ENCODE results near the gene NHLRC3. TPM values are rescaled to one million over a fixed set of nuclear protein-coding genes. Genes with fewer than 3 reads are reported as not detected.
A peak's percentile ranks its signal among the peaks of the same experiment; 100 is the strongest.
"Not testable (repeated sequence)": the region's sequence is repeated elsewhere in the genome, so short reads cannot be mapped to it uniquely, and the experiment has no call there.

The NHLRC3 gene, protein sequence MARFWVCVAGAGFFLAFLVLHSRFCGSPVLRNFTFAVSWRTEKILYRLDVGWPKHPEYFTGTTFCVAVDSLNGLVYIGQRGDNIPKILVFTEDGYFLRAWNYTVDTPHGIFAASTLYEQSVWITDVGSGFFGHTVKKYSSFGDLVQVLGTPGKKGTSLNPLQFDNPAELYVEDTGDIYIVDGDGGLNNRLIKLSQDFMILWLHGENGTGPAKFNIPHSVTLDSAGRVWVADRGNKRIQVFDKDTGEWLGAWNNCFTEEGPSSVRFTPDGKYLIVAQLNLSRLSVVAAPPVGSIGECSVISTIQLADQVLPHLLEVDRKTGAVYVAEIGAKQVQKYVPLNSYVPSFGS
- 10 to 100 TPM; 18.4 to 23.8 TPM for total RNA-seq

DNA sequence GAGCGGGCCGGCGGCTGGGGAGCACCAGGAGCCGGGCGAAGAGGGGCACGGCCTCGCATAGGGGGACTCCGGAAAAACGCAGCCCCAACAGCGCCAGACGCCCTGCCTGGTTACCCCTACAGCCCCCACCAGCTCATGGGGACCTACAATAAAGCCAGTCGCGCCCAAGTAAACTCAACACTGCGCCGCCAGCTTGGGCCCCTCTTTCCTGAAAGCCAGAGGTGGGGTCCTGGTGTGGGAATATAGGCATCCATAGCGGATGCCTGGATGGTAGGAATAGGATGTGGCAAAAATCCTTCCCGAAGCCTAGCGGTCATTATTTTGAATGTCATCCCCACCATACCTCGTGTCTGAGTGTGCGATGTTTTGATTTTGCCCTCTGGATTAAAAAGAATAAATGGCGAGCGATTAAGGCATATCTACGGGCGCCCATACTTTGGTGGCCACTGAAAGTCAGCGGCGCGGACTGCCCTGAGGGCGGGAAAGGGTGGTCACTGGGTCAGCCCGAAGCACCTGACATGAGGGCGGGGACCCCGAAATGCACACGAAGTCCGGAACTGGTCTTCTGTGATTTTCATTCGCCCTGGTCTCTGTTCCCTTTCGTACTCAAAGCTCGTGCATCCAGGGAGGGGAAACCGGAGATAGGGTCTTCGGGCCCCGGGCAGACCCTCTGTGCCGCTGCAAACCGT lies at the start of gene NHLRC3, which contains the start of gene PROSER1:
Gene NHLRC3 (plus strand): TSS at position 577 of the 689 bp plus-strand sequence. CDS start 184 bp downstream, outside the sequence.
Gene PROSER1 (minus strand): TSS at position 210 of the 689 bp plus-strand sequence. CDS start 847 bp downstream, outside the sequence.
- intact Hi-C loops (cut with DNase I): no loop called here
- Histone ChIP-seq H3K9ac (ENCODE audit: low read depth in 2 of 2, low read length in 2 of 2) (peak within 1 kb of the TSS; percentile 74 to 98), H3K27ac (peak within 1 kb of the TSS; percentile 88), H3K36me3 (no peaks in the 10 kb centered on the region), H3K4me3 (peak within 1 kb of the TSS; percentile 86), H3K9me3 (no peaks in the 10 kb centered on the region), H3K27me3 (no peaks in the 10 kb centered on the region), H3K4me1 (peaks cover 8% of the 10 kb centered on the region)
- TF ChIP-seq, protein P1, sequence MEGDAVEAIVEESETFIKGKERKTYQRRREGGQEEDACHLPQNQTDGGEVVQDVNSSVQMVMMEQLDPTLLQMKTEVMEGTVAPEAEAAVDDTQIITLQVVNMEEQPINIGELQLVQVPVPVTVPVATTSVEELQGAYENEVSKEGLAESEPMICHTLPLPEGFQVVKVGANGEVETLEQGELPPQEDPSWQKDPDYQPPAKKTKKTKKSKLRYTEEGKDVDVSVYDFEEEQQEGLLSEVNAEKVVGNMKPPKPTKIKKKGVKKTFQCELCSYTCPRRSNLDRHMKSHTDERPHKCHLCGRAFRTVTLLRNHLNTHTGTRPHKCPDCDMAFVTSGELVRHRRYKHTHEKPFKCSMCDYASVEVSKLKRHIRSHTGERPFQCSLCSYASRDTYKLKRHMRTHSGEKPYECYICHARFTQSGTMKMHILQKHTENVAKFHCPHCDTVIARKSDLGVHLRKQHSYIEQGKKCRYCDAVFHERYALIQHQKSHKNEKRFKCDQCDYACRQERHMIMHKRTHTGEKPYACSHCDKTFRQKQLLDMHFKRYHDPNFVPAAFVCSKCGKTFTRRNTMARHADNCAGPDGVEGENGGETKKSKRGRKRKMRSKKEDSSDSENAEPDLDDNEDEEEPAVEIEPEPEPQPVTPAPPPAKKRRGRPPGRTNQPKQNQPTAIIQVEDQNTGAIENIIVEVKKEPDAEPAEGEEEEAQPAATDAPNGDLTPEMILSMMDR (IDR thresholded peaks at IDR 0.05): no peak
- peak; percentile 91 for DNase-seq

DNA sequence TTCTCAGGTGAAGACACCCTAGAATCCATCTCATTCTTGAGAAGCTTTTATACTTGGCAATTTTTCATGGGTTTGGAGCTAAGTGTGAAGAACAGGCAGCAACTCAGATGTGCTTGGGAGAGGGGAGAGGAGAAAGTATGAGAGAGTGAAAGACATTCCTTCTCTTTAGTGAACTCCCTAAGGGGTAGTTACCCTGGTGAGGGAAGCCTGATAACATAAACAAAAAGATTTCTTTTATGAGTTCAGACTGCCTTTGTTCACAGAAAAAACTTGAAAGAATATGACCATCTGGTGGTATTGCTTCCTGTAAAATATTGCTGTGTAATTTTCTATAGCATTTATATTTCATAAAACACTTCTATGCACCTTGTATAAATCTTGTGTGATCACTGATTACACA lies 47.6 kb upstream of the NHLRC3 start, which contains the start of gene STOML3:
Gene STOML3 (minus strand): TSS at position 139 of the 400 bp plus-strand sequence. CDS start 110 bp downstream, at position 29.
- intact Hi-C loops (cut with DNase I): no loop called here
- Histone ChIP-seq H3K27ac (no peak within 1 kb of the TSS), H3K27me3 (no peaks in the 10 kb centered on the region), H3K4me3 (no peak within 1 kb of the TSS), H3K36me3 (no peaks in the 10 kb centered on the region), H3K9ac (ENCODE audit: low read depth in 2 of 2, low read length in 2 of 2) (no peak within 1 kb of the TSS), H3K9me3 (no peaks in the 10 kb centered on the region), H3K4me1 (no peaks in the 10 kb centered on the region)
- TF ChIP-seq, protein P1 (IDR thresholded peaks at IDR 0.05): no peak
- DNase-seq: no peak

DNA sequence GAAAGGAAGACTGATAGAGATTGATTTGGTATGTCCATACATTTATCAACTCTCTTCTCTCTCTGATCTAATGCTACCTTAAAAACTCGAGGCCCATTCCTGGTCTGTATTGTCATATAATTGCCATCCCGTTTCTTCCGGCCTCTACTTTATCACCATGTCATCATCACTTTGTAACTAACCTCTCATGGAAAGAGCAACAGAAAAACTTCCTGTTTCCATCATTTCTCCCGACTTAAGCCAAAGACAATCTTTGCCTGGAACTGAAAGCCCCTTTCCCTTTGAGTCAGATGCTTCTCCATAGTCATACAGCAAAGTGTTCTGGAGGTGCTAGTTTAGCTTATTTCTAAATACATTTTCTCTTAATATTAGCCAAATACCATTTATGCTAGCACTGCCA lies 44.9 kb upstream of the NHLRC3 start:
- Histone ChIP-seq H3K36me3 (no peaks in the 10 kb centered on the region), H3K9ac (ENCODE audit: low read depth in 2 of 2, low read length in 2 of 2) (no peak overlapping the region)
- DNase-seq: no peak

DNA sequence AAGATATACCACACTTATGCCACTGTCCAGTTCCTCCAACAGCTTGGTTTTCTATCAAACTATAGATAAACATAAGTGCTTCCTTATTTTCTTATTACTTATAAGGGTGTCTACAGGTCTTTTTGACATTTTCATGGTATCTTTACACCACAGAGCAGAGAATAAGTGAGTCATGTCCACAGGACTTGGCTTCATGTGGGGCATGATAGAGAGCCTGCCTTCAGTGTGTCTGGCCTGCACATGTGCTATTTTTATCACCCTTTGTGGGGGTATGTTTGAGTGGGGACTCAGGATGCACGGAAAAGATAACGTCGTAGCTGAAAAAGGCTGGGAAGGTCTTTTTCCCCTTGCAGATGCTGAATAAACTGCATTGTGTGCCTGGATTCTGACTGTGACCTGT lies 39.5 kb upstream of the NHLRC3 start:
- TF ChIP-seq, protein P1 (IDR thresholded peaks at IDR 0.05): no peak
- H3K9ac ChIP-seq (ENCODE audit: low read depth in 2 of 2, low read length in 2 of 2): no peak overlapping the region
- no peak overlapping the region for H3K27ac ChIP-seq
- H3K9me3 ChIP-seq: no peaks in the 10 kb centered on the region
- no peak for DNase-seq
- no peak overlapping the region for H3K4me3 ChIP-seq
- no peaks in the 10 kb centered on the region for H3K36me3 ChIP-seq
- no peaks in the 10 kb centered on the region for H3K4me1 ChIP-seq
- intact Hi-C loops (cut with DNase I): no loop called here
- H3K27me3 ChIP-seq: no peaks in the 10 kb centered on the region

More for the DNA sequence above, 44.9 kb upstream of the NHLRC3 start:
- H3K4me1 ChIP-seq: no peaks in the 10 kb centered on the region
- H3K4me3 ChIP-seq: no peak overlapping the region
- H3K27me3 ChIP-seq: no peaks in the 10 kb centered on the region
- TF ChIP-seq, protein P1 (IDR thresholded peaks at IDR 0.05): no peak
- H3K9me3 ChIP-seq: no peaks in the 10 kb centered on the region
- H3K27ac ChIP-seq: no peak overlapping the region
- intact Hi-C loops (cut with DNase I): no loop called here

DNA sequence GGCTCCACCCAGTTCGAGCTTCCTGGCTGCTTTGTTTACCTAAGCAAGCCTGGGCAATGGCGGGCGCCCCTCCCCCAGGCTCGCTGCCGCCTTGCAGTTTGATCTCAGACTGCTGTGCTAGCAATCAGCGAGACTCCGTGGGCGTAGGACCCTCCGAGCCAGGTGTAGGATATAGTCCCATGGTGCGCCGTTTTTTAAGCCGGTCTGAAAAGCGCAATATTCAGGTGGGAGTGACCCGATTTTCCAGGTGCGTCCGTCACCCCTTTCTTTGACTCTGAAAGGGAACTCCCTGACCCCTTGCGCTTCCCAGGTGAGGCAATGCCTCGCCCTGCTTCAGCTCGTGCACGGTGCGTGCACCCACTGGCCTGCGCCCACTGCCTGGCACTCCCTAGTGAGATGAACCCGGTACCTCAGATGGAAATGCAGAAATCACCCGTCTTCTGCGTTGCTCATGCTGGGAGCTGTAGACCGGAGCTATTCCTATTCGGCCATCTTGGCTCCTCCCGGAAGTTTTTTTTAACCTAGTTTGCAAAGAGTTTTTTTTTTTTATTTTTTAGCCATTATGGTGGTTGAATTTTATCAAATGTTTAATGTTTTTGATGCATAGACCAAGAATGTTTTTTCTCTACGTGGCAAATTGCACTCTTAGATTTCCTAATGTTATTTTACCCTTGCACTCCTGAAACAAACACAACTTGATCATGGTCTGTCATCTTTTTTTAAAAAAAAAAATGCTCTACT lies 31.7 kb upstream of the NHLRC3 start:
- DNase-seq; H3K27ac ChIP-seq; H3K9me3 ChIP-seq; H3K9ac ChIP-seq (ENCODE audit: low read depth in 2 of 2, low read length in 2 of 2); intact Hi-C loops (cut with DNase I); H3K4me1 ChIP-seq; H3K27me3 ChIP-seq; H3K36me3 ChIP-seq: not testable (repeated sequence)
- H3K4me3 ChIP-seq: peak overlapping the region; percentile 15
